ENCODE measurements around the gene CC2D1A.

DNA sequence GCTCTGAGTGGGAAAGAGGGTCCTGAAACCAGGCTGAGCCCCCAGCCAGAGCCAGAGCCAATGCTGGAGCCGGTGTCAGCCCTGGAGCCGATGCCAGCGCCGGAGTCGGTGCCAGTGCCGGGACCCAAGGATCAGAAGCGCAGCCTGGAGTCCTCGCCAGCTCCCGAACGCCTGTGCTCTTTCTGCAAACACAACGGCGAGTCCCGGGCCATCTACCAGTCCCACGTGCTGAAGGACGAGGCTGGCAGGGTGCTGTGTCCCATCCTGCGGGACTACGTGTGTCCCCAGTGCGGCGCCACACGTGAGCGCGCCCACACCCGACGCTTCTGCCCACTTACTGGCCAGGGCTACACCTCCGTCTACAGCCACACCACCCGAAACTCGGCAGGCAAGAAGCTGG is 28.7 kb upstream of the CC2D1A start:
- TF ChIP-seq, protein P1, sequence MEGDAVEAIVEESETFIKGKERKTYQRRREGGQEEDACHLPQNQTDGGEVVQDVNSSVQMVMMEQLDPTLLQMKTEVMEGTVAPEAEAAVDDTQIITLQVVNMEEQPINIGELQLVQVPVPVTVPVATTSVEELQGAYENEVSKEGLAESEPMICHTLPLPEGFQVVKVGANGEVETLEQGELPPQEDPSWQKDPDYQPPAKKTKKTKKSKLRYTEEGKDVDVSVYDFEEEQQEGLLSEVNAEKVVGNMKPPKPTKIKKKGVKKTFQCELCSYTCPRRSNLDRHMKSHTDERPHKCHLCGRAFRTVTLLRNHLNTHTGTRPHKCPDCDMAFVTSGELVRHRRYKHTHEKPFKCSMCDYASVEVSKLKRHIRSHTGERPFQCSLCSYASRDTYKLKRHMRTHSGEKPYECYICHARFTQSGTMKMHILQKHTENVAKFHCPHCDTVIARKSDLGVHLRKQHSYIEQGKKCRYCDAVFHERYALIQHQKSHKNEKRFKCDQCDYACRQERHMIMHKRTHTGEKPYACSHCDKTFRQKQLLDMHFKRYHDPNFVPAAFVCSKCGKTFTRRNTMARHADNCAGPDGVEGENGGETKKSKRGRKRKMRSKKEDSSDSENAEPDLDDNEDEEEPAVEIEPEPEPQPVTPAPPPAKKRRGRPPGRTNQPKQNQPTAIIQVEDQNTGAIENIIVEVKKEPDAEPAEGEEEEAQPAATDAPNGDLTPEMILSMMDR (conservative IDR thresholded peaks at IDR 0.05 in 1 of 2, IDR thresholded peaks at IDR 0.05 in 1 of 2; ENCODE audit: extremely low read depth in 1 of 2, insufficient read depth in 1 of 2, low read depth in 1 of 2, low read length in 2 of 2), result no peak
- TF ChIP-seq EZH2 (IDR thresholded peaks at IDR 0.05; ENCODE audit: borderline replicate concordance, low read length), result no peak

All from mammary epithelial cell (primary cell).